Stimulated activated CD4-positive, alpha-beta T cell treated with anti-CD3 and anti-CD28 coated beads, Interleukin-4, amount 100 ng/mL, for 24 hours (primary cell): ENCODE measurements around the gene COG7.
A peak's percentile ranks its signal among the peaks of the same experiment; 100 is the strongest.
"Not testable (repeated sequence)": the region's sequence is repeated elsewhere in the genome, so short reads cannot be mapped to it uniquely, and the experiment has no call there.

Source experiments
- DNase-seq: peaks from one replicate; pipeline ENCODE4 v3.0.0-alpha.2; 2020

Gene COG7

GRCh38 chr16:23466162-23466885, 13.3 kb upstream of the COG7 start:
- no peak for DNase-seq

GRCh38 chr16:23465179-23465578, 12.2 kb upstream of the COG7 start:
- DNase-seq: no peak

- no peak for DNase-seq
Observed at GRCh38 chr16:23464196-23464595, 11.2 kb upstream of the COG7 start.

GRCh38 chr16:23462994-23463393, 10.0 kb upstream of the COG7 start:
- DNase-seq: not testable (repeated sequence)

- no peak for DNase-seq
Observed at GRCh38 chr16:23453338-23454052, 506 bp upstream of the COG7 start.

- no peak for DNase-seq
Observed at GRCh38 chr16:23452221-23452571, 793 bp downstream of the COG7 start.

GRCh38 chr16:23448392-23448791, 4.6 kb downstream of the COG7 start:
- no peak for DNase-seq

- DNase-seq: not testable (repeated sequence)
Observed at GRCh38 chr16:23437542-23437941, 15.4 kb downstream of the COG7 start.

- no peak for DNase-seq
Observed at GRCh38 chr16:23436951-23437350, 16.0 kb downstream of the COG7 start.

- peak; percentile 68 for DNase-seq
Observed at GRCh38 chr16:23435500-23435899, 17.5 kb downstream of the COG7 start.

- peak; percentile 35 for DNase-seq
Observed at GRCh38 chr16:23434380-23434779, 18.6 kb downstream of the COG7 start.

GRCh38 chr16:23433261-23433920, 19.6 kb downstream of the COG7 start:
- DNase-seq: no peak

GRCh38 chr16:23432176-23433128, 20.5 kb downstream of the COG7 start:
- DNase-seq: no peak

- no peak for DNase-seq
Observed at GRCh38 chr16:23428351-23428750, 24.6 kb downstream of the COG7 start.

- DNase-seq: no peak
Observed at GRCh38 chr16:23424292-23424958, 28.6 kb downstream of the COG7 start.

GRCh38 chr16:23423496-23424049, 29.4 kb downstream of the COG7 start:
- no peak for DNase-seq

GRCh38 chr16:23420011-23420410, 33.0 kb downstream of the COG7 start:
- DNase-seq: no peak

GRCh38 chr16:23416816-23417215, 36.2 kb downstream of the COG7 start:
- DNase-seq: no peak

- DNase-seq: no peak
Observed at GRCh38 chr16:23414731-23415130, 38.3 kb downstream of the COG7 start.

GRCh38 chr16:23410176-23410575, 42.8 kb downstream of the COG7 start:
- no peak for DNase-seq

- no peak for DNase-seq
Observed at GRCh38 chr16:23409522-23409921, 43.5 kb downstream of the COG7 start.

- DNase-seq: no peak
Observed at GRCh38 chr16:23408823-23409298, 44.1 kb downstream of the COG7 start.
